OCI-LY3 (cell line): ENCODE results near the gene EFNB3.

Experiments used
- EZH2phosphoT487 ChIP-seq: fragments of 200-600 bp; shearing (Covaris generic); IDR thresholded peaks from 2 replicates; pipeline ENCODE4 v1.6.1; 2018; ENCODE audit warnings: antibody characterized with exemption, mixed run types, low read depth
- TF ChIP-seq, protein P1 (sequence below): fragments of 200-600, 300-600 bp; sonication (generic); IDR thresholded peaks from 2 replicates; pipeline ENCODE4 v1.5.1; 2014; ENCODE audit warnings: antibody characterized with exemption, low read length, low read depth

GRCh38 chr17:7710301-7710700 is 5.3 kb downstream of the EFNB3 start:
- TF ChIP-seq, protein P1, sequence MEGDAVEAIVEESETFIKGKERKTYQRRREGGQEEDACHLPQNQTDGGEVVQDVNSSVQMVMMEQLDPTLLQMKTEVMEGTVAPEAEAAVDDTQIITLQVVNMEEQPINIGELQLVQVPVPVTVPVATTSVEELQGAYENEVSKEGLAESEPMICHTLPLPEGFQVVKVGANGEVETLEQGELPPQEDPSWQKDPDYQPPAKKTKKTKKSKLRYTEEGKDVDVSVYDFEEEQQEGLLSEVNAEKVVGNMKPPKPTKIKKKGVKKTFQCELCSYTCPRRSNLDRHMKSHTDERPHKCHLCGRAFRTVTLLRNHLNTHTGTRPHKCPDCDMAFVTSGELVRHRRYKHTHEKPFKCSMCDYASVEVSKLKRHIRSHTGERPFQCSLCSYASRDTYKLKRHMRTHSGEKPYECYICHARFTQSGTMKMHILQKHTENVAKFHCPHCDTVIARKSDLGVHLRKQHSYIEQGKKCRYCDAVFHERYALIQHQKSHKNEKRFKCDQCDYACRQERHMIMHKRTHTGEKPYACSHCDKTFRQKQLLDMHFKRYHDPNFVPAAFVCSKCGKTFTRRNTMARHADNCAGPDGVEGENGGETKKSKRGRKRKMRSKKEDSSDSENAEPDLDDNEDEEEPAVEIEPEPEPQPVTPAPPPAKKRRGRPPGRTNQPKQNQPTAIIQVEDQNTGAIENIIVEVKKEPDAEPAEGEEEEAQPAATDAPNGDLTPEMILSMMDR: no peak
- no peak for TF ChIP-seq EZH2phosphoT487
